ENCODE results near the gene CNIH2.
"Not testable (repeated sequence)": the region's sequence is repeated elsewhere in the genome, so short reads cannot be mapped to it uniquely, and the experiment has no call there.

Gene CNIH2

GRCh38 chr11:66259956-66260355 lies 18.0 kb upstream of the CNIH2 start:
- no peak for DNase-seq

DNA sequence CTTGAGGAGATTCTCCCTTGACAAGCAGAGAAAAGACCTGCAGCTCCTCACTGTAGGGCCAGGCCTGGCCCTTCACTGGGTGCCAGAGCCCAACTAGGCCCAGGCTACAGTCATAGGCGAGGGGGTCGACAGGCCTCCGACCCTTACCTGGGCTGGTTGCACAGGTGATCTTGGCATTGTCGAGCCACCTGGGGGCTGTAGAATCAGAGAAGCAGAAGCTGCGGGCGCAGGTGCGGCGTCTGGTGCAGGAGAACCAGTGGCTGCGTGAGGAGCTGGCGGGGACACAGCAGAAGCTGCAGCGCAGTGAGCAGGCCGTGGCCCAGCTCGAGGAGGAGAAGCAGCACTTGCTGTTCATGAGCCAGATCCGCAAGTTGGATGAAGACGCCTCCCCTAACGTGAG lies 16.4 kb upstream of the CNIH2 start:
- DNase-seq, result no peak

DNA sequence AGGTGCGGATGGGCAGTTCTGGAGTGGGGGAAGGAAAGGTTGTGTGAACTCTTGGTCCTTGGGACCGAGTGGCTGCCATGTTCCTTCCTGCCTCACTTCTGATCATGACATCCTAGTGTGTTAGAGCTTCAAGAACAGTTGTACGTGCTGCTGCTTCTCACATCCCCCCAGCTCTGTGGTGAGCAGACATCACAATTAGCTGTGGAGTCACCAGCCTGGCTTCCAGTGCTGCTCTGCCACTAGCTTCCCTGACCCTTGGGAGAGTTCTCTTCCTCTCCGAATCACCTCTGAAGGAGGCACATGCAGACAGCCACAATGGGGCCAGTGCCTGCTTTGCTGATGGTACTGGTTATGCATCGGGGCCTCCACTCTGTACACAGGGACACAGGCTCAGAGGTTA lies 15.8 kb upstream of the CNIH2 start:
- DNase-seq, result no peak

DNA sequence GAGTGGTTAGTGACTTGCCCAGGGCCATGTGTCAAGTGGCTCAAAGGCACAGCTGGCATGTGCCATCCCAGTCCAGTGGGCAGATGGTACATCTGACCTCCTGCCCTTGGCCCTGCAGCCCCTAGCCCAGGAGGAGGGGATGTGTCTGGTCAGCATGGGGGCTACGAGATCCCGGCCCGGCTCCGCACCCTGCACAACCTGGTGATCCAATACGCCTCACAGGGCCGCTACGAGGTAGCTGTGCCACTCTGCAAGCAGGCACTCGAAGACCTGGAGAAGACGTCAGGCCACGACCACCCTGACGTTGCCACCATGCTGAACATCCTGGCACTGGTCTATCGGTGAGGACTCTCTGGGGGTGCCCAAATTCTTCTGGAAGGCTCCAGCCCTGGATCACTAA lies 15.3 kb upstream of the CNIH2 start:
- no peak for DNase-seq

GRCh38 chr11:66263231-66263630 lies 14.7 kb upstream of the CNIH2 start:
- DNase-seq, result no peak

GRCh38 chr11:66263785-66264184 lies 14.2 kb upstream of the CNIH2 start:
- DNase-seq, result no peak

DNA sequence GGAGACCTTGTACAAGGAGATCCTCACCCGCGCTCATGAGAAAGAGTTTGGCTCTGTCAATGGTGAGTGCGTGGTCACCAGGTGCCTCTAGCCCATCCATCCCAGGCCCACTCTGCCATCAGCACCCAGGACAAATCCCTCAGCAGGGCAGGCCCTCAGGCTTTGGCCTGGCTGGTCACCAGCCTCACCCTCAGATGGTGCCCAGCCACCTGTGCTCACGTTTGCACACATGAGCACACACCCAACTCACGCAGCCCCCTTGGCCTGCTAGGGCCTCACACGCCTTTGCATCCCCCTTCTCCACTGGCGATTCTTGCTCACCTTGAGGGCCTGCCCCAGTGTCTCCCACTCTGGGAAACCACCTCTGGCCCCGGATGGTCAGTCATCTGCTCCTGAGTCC lies 13.6 kb upstream of the CNIH2 start:
- no peak for DNase-seq

- DNase-seq, result no peak
Measured at GRCh38 chr11:66264914-66265313, 13.1 kb upstream of the CNIH2 start.

- no peak for DNase-seq
Measured at GRCh38 chr11:66265531-66266377, 12.2 kb upstream of the CNIH2 start.

- DNase-seq, result no peak
Measured at GRCh38 chr11:66266378-66267038, 11.5 kb upstream of the CNIH2 start.

DNA sequence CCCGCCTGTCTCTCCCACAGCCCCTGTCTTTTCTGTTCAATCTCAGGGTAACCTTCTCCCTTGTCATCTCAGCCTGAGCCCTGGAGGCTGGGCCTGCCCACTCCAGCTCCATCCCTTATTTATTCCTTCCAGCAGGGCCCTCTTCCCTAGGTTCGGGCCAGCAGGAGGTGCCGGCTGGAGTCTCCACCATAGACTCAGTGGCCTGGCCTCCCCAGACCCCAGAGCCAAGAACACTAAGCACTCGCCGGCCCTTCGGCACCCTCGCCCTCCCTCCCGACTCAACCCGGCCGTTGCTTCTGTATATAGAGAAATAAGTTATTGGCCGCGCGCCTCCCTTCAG lies 11.0 kb upstream of the CNIH2 start:
- no peak for DNase-seq

GRCh38 chr11:66267379-66268243 lies 10.4 kb upstream of the CNIH2 start:
- DNase-seq, result peak; percentile 85

DNA sequence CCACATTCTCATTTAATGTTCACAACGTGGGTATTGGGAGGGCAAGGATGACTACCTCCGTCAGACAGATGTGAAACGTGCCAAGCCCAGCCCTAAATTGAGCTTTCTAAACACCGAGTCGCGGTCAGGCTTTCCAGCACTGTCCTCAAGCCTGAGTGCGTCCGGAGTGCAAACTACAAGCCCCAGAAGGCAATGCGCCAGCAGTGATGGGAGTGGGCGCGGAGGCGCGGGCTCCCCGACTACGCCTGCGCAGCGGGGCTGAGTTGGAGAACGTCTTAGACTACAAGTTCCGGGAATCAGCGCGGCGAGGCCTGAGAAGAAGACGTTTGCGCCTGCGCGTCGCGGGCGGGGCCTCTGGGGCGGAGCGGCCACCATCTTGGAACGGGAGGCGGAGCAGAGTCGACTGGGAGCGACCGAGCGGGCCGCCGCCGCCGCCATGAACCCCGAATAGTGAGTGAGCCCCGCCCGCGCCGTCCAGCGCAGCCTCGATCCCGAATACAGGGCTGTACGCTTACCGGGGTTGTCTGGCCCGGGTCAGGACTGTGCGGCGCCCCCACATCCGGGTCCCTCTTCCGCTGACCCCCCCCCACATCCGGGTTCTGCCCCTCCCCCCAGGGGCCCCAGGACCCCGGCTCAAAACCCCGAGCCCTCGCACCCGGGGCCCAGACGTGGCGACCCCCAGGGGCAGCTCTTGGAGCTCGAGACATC lies 9.6 kb upstream of the CNIH2 start, which contains the start of gene RAB1B:
TSS of gene RAB1B (plus strand) at position 396 of the 708 bp plus-strand sequence. CDS start at position 437, 41 bp downstream.
- DNase-seq, result peak; percentile 99

DNA sequence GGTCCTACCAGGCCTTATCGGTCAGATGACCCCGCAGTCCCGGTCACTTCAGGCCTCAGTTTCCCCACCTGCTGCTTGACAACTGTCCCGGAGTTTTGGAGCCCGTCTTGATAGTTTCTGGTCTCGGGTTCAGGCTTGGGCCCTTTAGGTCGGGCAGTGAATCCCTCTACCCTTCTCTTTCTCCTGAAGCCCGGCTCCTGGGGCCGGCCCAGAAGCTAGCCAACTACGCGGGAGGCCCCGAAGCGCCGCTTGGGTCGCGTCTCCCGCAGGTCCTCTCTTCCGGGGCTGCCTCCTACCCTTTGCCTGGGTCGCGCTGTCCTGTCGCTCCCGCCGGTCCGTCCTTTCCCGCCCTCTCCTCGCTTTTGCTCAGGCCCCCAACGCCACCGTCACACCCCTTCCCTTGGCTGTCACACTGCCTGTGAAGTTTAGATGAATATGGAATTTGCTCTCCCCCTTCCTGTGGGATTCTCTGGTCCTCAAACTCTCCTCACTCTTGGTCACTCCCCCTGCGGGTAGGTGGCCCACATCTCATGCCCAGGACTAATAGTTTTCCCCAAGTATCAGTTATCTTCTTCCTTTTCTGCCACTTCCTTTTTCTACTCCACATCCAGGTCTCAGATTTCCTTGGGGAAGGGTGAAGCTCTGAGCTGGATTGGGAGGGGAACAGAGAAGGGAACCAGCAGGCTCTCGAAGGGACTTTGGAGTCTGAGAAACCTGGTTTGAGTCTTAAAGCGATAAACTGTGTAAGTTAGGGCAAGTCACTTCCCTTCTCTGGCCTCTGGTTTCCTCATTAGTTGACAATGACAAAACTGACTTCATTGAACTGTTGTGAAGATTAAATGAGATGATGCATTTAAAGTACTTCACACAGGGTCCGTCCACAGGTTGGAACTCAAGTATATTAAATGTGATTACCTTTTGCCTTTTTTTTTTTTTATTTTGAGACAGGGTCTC lies 8.7 kb upstream of the CNIH2 start:
- no peak for DNase-seq

GRCh38 chr11:66271816-66272215 lies 6.2 kb upstream of the CNIH2 start:
- no peak for DNase-seq

GRCh38 chr11:66272596-66272995 lies 5.4 kb upstream of the CNIH2 start:
- no peak for DNase-seq

DNA sequence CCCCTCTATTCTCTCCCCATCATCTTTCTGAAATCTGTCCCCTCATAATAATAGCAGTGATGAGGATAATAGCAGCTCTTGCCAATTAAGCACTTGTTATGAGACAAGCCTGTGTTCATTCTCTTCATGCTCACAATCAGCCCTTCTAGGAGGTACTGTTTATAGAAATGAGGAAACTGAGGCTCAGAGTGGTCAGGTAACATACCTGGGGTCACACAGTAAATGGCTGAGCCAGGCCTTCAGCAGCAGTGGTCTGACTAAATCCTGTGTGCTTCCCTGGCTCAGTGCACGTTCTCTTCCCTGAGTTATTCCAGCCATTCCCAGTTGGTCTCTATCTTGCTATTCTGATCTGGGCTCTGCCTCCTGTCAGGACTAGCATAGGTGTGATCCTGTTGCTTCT lies 3.8 kb upstream of the CNIH2 start:
- DNase-seq, result no peak

DNA sequence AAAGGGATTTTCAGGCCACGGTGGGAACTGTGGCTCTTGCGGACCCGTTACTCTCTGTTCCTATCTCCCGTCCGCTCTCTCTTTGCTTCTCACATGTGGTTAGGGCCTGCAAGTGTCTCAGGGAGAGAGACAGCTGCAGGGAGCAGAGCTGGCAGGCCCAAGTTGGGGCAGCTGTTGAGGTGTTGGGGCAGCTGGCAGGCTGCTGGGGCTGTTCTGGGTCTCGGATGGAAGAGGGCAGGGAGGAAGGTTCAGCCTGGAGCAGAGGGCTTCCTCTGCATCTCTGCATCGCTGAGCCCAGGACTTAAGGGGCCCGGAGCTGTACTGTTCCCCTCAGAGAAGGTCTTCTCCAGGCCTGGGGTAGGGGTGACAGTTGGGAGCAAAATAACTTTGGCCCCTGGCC lies 2.6 kb upstream of the CNIH2 start:
- DNase-seq, result no peak

DNA sequence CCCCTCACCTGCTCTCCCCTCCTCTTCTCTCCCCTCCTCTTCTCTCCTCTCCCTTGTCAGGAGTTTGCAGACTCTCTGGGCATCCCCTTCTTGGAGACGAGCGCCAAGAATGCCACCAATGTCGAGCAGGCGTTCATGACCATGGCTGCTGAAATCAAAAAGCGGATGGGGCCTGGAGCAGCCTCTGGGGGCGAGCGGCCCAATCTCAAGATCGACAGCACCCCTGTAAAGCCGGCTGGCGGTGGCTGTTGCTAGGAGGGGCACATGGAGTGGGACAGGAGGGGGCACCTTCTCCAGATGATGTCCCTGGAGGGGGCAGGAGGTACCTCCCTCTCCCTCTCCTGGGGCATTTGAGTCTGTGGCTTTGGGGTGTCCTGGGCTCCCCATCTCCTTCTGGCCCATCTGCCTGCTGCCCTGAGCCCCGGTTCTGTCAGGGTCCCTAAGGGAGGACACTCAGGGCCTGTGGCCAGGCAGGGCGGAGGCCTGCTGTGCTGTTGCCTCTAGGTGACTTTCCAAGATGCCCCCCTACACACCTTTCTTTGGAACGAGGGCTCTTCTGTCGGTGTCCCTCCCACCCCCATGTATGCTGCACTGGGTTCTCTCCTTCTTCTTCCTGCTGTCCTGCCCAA lies 1.9 kb upstream of the CNIH2 start:
- no peak for DNase-seq

- not testable (repeated sequence) for DNase-seq
Measured at GRCh38 chr11:66276619-66277018, 1.4 kb upstream of the CNIH2 start.

DNA sequence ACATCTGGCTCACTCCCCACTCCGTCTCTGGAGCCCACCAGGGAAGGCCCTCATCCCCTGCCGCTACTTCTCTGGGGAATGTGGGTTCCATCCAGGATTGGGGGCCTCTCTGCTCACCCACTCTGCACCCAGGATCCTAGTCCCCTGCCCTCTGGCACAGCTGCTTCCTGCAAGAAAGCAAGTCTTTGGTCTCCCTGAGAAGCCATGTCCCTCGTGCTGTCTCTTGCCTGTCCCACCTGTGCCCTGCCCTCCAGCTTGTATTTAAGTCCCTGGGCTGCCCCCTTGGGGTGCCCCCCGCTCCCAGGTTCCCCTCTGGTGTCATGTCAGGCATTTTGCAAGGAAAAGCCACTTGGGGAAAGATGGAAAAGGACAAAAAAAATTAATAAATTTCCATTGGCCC lies 911 bp upstream of the CNIH2 start:
- DNase-seq, result not testable (repeated sequence)

Data from activated T-cell treated with anti-CD3 and anti-CD28 coated beads, Interleukin-2, amount 50 U/mL, for 1 hour (primary cell).